ENCODE data around the gene MARCHF4. TPM values are rescaled to one million over a fixed set of nuclear protein-coding genes. Genes with fewer than 3 reads are reported as not detected.

The MARCHF4 gene
- total RNA-seq, 1 experiment from 2014 or later: 0.54 TPM

DNA sequence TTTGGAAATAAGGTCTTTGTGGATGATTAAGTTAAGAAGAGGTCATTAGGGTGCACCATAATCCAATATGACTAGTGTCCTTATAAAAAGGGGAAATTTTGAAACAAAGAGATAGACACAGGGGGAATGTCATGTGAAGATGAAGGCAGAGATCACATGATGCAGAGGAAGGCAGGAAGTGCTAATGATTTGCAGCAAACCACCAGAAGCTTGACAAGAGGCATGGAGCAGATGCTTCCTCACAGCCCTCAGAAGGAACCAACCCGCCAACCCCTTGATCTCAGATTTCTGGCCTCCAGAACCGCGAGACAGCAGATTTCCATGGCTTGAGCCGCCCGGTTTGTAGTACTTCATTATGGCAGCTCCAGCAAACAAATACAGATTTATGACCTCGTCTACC is 22.6 kb upstream of the MARCHF4 start:
- no peaks in the 10 kb centered on the region for H3K36me3 Mint-ChIP-seq (ENCODE audit: insufficient read depth, unreplicated experiment)
- TF ChIP-seq, protein P1, sequence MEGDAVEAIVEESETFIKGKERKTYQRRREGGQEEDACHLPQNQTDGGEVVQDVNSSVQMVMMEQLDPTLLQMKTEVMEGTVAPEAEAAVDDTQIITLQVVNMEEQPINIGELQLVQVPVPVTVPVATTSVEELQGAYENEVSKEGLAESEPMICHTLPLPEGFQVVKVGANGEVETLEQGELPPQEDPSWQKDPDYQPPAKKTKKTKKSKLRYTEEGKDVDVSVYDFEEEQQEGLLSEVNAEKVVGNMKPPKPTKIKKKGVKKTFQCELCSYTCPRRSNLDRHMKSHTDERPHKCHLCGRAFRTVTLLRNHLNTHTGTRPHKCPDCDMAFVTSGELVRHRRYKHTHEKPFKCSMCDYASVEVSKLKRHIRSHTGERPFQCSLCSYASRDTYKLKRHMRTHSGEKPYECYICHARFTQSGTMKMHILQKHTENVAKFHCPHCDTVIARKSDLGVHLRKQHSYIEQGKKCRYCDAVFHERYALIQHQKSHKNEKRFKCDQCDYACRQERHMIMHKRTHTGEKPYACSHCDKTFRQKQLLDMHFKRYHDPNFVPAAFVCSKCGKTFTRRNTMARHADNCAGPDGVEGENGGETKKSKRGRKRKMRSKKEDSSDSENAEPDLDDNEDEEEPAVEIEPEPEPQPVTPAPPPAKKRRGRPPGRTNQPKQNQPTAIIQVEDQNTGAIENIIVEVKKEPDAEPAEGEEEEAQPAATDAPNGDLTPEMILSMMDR (IDR thresholded peaks at IDR 0.05; ENCODE audit: unreplicated experiment): no peak
- BruUV-seq (replicated peaks): no TSS peak
- intact Hi-C loops (cut with micrococcal nuclease; ENCODE audit: unreplicated experiment): no loop called here
- no peak for DNase-seq
- H3K4me3 Mint-ChIP-seq (ENCODE audit: low read depth, unreplicated experiment): no peak overlapping the region
- H3K27ac Mint-ChIP-seq (ENCODE audit: unreplicated experiment): no peak overlapping the region
- H3K4me1 Mint-ChIP-seq (ENCODE audit: low read depth, unreplicated experiment): no peaks in the 10 kb centered on the region
- no peaks in the 10 kb centered on the region for H3K9me3 Mint-ChIP-seq (ENCODE audit: low read depth, unreplicated experiment)
- CTCF ChIA-PET: no interaction called here
- H3K27me3 Mint-ChIP-seq (ENCODE audit: unreplicated experiment): peaks cover 52% of the 10 kb centered on the region

DNA sequence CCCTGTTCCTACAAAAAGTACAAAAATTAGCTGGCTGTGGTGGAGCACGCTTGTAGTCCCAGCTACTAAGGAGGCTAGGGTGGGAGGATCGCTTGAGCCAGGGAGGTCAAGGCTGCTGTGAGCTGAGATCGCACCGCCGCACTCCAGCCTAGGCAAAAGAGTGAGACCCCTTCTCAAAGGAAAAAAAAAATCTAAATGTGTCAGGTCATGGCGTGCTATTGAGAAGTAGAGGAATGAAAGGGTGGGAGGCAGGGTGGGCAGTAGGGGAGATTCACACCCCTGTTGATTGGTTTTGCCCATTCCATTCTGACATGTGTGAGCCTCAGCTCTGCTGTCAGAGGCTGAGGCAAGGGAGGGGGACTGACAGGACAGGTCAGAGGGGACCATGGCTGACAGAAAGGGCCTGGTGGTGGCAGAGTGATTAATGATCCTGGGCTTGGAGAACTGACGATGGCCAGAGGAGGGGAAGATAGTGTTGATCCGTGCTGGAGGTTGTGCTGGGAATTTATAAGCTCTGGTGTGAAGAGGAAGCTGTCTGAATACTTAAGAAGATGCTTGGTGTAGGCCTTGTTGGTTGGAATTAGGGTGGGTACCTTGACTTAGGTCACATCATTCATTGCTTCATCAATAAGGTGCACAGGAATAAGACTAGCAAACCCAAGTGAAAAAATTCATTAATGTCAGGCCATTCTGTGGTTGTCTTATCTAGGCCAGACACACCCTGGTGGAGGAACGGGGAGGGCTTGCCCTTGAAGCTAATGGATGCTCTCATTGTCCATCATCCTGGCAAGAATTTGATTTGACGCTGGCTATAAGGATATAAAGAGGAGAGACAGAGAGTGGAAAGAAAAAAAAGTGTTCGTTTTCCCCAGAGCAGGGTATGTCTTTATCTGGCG is 20.9 kb upstream of the MARCHF4 start:
- BruUV-seq (replicated peaks): no TSS peak
- CTCF ChIA-PET: interaction anchor here (0.5 to 0.7 kb wide), 3 partner anchors 20 to 822 kb away, joined by 4 to 5 read pairs (median 4); no protein-coding TSS in a partner anchor
- peaks cover 41% of the 10 kb centered on the region for H3K27me3 Mint-ChIP-seq (ENCODE audit: unreplicated experiment)
- no peaks in the 10 kb centered on the region for H3K36me3 Mint-ChIP-seq (ENCODE audit: insufficient read depth, unreplicated experiment)
- peaks cover 9% of the 10 kb centered on the region for H3K4me1 Mint-ChIP-seq (ENCODE audit: low read depth, unreplicated experiment)
- TF ChIP-seq, protein P1 (IDR thresholded peaks at IDR 0.05; ENCODE audit: unreplicated experiment): no peak
- intact Hi-C loops (cut with micrococcal nuclease; ENCODE audit: unreplicated experiment): no loop called here
- no peak overlapping the region for H3K27ac Mint-ChIP-seq (ENCODE audit: unreplicated experiment)
- DNase-seq: no peak
- H3K4me3 Mint-ChIP-seq (ENCODE audit: low read depth, unreplicated experiment): no peak overlapping the region
- no peaks in the 10 kb centered on the region for H3K9me3 Mint-ChIP-seq (ENCODE audit: low read depth, unreplicated experiment)

DNA sequence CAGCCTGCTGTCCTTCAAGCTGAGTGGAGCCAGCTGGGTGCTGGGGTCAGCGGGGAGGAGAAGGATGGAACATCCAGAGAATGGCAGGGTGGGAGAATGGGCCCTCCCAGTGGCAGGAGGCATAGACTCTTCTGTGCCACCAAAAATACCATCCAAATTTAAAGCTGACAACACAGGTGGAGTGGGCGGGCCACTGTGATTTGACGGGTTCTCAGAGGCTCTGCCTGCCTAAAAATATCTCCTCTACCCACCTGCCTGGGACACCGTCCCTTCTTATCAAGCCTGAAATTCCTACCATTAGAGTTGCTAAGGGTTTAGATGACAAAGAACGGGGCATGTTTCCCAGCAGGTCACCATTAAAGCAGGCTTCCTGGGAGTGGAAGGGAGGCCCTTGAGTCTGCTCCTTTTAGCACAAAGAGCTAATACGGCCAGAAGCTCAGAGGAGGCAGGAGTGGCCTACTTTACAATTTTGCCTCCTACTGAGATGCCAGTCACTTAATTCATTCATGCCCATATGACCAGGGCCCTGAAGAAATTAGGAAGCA is 19.8 kb upstream of the MARCHF4 start:
- no peaks in the 10 kb centered on the region for H3K9me3 Mint-ChIP-seq (ENCODE audit: low read depth, unreplicated experiment)
- DNase-seq: no peak
- H3K36me3 Mint-ChIP-seq (ENCODE audit: insufficient read depth, unreplicated experiment): no peaks in the 10 kb centered on the region
- H3K27ac Mint-ChIP-seq (ENCODE audit: unreplicated experiment): no peak overlapping the region
- H3K27me3 Mint-ChIP-seq (ENCODE audit: unreplicated experiment): peaks cover 41% of the 10 kb centered on the region
- peaks cover 13% of the 10 kb centered on the region for H3K4me1 Mint-ChIP-seq (ENCODE audit: low read depth, unreplicated experiment)
- CTCF ChIA-PET: no interaction called here
- intact Hi-C loops (cut with micrococcal nuclease; ENCODE audit: unreplicated experiment): no loop called here
- TF ChIP-seq, protein P1 (IDR thresholded peaks at IDR 0.05; ENCODE audit: unreplicated experiment): no peak
- H3K4me3 Mint-ChIP-seq (ENCODE audit: low read depth, unreplicated experiment): no peak overlapping the region
- no TSS peak for BruUV-seq (replicated peaks)

DNA sequence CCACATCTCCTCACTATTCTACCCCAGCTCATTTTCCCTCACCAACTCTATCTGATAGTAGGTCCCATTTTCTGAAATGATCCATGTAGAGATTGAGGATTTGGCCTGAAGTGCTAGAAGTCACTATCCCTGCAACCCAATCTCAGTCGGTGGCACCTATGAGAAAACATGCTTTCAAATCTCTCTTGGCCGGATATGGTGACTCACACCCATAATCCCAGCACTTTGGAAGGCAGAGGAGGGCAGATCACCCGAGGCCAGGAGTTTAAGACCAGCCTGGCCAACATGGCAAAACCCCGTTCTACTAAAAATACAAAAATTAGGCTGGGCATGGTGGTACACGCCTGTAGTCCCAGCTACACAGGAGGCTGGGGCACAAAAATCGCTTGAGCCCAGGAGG is 19.1 kb upstream of the MARCHF4 start:
- no peak overlapping the region for H3K27ac Mint-ChIP-seq (ENCODE audit: unreplicated experiment)
- no peak overlapping the region for H3K4me3 Mint-ChIP-seq (ENCODE audit: low read depth, unreplicated experiment)
- no peak for DNase-seq
- peaks cover 39% of the 10 kb centered on the region for H3K27me3 Mint-ChIP-seq (ENCODE audit: unreplicated experiment)
- BruUV-seq (replicated peaks): no TSS peak
- TF ChIP-seq, protein P1 (IDR thresholded peaks at IDR 0.05; ENCODE audit: unreplicated experiment): no peak
- intact Hi-C loops (cut with micrococcal nuclease; ENCODE audit: unreplicated experiment): no loop called here
- no peaks in the 10 kb centered on the region for H3K9me3 Mint-ChIP-seq (ENCODE audit: low read depth, unreplicated experiment)
- peaks cover 13% of the 10 kb centered on the region for H3K4me1 Mint-ChIP-seq (ENCODE audit: low read depth, unreplicated experiment)
- CTCF ChIA-PET: interaction anchor here (0.5 kb wide), 1 partner anchor 1971 kb away, joined by 4 read pairs; no protein-coding TSS in a partner anchor
- no peaks in the 10 kb centered on the region for H3K36me3 Mint-ChIP-seq (ENCODE audit: insufficient read depth, unreplicated experiment)
